Activated naive CD8-positive, alpha-beta T cell treated with anti-CD3 and anti-CD28 coated beads, Interleukin-2, amount 10 ng/mL, durations not matched to agents 7 days and 5 days (primary cell): ENCODE data around the gene PCED1B. TPM values are rescaled to one million over a fixed set of nuclear protein-coding genes. Genes with fewer than 3 reads are reported as not detected.
"Not testable (repeated sequence)": the region's sequence is repeated elsewhere in the genome, so short reads cannot be mapped to it uniquely, and the experiment has no call there.

Experiments used
- ATAC-seq: fragments of 150-1000 bp; cut with Tn5 transposase; one replicate; pipeline ENCODE4 v1.10.0; 2021; ENCODE audit warnings: low read depth, moderate library complexity
- POLR2A ChIA-PET: fragments of 350-600 bp; sonication (Branson Sonifier 250); formaldehyde crosslinking; loops from one replicate; lab custom pipeline; 2021; ENCODE audit warnings: antibody characterized with exemption; lab: Charles Lee
- DNase-seq: peaks from one replicate; pipeline ENCODE4 v3.0.0; 2021
- H3K27ac Mint-ChIP-seq: one replicate; pipeline ENCODE4 v1.8.0; 2022; ENCODE audit warnings: mild to moderate bottlenecking, mixed read lengths
- H3K27me3 Mint-ChIP-seq: one replicate; pipeline ENCODE4 v1.8.0; 2022; ENCODE audit warnings: mild to moderate bottlenecking, moderate library complexity, mixed read lengths
- H3K36me3 Mint-ChIP-seq: one replicate; pipeline ENCODE4 v1.8.0; 2021; ENCODE audit warnings: mild to moderate bottlenecking, mixed read lengths
- H3K4me1 Mint-ChIP-seq: one replicate; pipeline ENCODE4 v1.8.0; 2021; ENCODE audit warnings: mixed read lengths
- H3K4me3 Mint-ChIP-seq: one replicate; pipeline ENCODE4 v1.8.0; 2022; ENCODE audit warnings: mild to moderate bottlenecking, moderate library complexity, mixed read lengths
- H3K9me3 Mint-ChIP-seq: one replicate; pipeline ENCODE4 v1.8.0; 2021; ENCODE audit warnings: mixed read lengths
- total RNA-seq, 2 experiments: library from RNA; stranded (reverse); gene quantifications; one replicate each; pipeline ENCODE4 v1.2.3, GENCODE V29; 2021

Gene PCED1B
- total RNA-seq, 2 experiments from 2014 or later: 102 to 104 TPM

- DNase-seq (no peak), ATAC-seq (no peak)
- H3K27me3 Mint-ChIP-seq: no peaks in the 10 kb centered on the region
- no peaks in the 10 kb centered on the region for H3K4me1 Mint-ChIP-seq
- H3K9me3 Mint-ChIP-seq: peaks cover 18% of the 10 kb centered on the region
- H3K27ac Mint-ChIP-seq: no peak overlapping the region
- POLR2A ChIA-PET: no interaction called here
- H3K4me3 Mint-ChIP-seq: no peak overlapping the region
- peaks cover 12% of the 10 kb centered on the region for H3K36me3 Mint-ChIP-seq
Measured at GRCh38 chr12:47052274-47052673, 27.1 kb upstream of the PCED1B start.

- H3K9me3 Mint-ChIP-seq: peaks cover 16% of the 10 kb centered on the region
- peaks cover 14% of the 10 kb centered on the region for H3K36me3 Mint-ChIP-seq
- DNase-seq (no peak), ATAC-seq (no peak)
- POLR2A ChIA-PET: no interaction called here
- H3K4me1 Mint-ChIP-seq: no peaks in the 10 kb centered on the region
- H3K27me3 Mint-ChIP-seq: no peaks in the 10 kb centered on the region
- H3K4me3 Mint-ChIP-seq: no peak overlapping the region
- no peak overlapping the region for H3K27ac Mint-ChIP-seq
Measured at GRCh38 chr12:47053961-47054360, 25.5 kb upstream of the PCED1B start.

GRCh38 chr12:47054659-47055058 is 24.8 kb upstream of the PCED1B start:
- DNase-seq: no peak
- POLR2A ChIA-PET: no interaction called here
- H3K9me3 Mint-ChIP-seq: peaks cover 21% of the 10 kb centered on the region

GRCh38 chr12:47055856-47056255 is 23.6 kb upstream of the PCED1B start:
- H3K27me3 Mint-ChIP-seq, H3K4me3 Mint-ChIP-seq, H3K27ac Mint-ChIP-seq, POLR2A ChIA-PET, ATAC-seq, H3K4me1 Mint-ChIP-seq, DNase-seq: not testable (repeated sequence)
- H3K9me3 Mint-ChIP-seq: peaks cover 20% of the 10 kb centered on the region
- peaks cover 16% of the 10 kb centered on the region for H3K36me3 Mint-ChIP-seq

More at GRCh38 chr12:47054659-47055058, 24.8 kb upstream of the PCED1B start:
- H3K27me3 Mint-ChIP-seq: no peaks in the 10 kb centered on the region
- no peak overlapping the region for H3K27ac Mint-ChIP-seq
- no peak overlapping the region for H3K4me3 Mint-ChIP-seq
- no peaks in the 10 kb centered on the region for H3K4me1 Mint-ChIP-seq
- peaks cover 15% of the 10 kb centered on the region for H3K36me3 Mint-ChIP-seq
- no peak for ATAC-seq

GRCh38 chr12:47056944-47057343 is 22.5 kb upstream of the PCED1B start:
- H3K27ac Mint-ChIP-seq, DNase-seq, ATAC-seq, H3K27me3 Mint-ChIP-seq, H3K4me3 Mint-ChIP-seq, H3K4me1 Mint-ChIP-seq, POLR2A ChIA-PET: not testable (repeated sequence)
- Mint-ChIP-seq H3K9me3 (peaks cover 13% of the 10 kb centered on the region), H3K36me3 (peaks cover 13% of the 10 kb centered on the region)

GRCh38 chr12:47058640-47059039 is 20.8 kb upstream of the PCED1B start:
- DNase-seq, H3K27ac Mint-ChIP-seq, H3K27me3 Mint-ChIP-seq, POLR2A ChIA-PET, ATAC-seq, H3K4me3 Mint-ChIP-seq, H3K4me1 Mint-ChIP-seq: not testable (repeated sequence)
- Mint-ChIP-seq H3K36me3 (peaks cover 12% of the 10 kb centered on the region), H3K9me3 (peaks cover 12% of the 10 kb centered on the region)

GRCh38 chr12:47065546-47065945 is 13.9 kb upstream of the PCED1B start:
- Mint-ChIP-seq H3K27me3 (no peaks in the 10 kb centered on the region), H3K36me3 (no peaks in the 10 kb centered on the region), H3K4me3 (no peak overlapping the region), H3K4me1 (peaks cover 2% of the 10 kb centered on the region), H3K9me3 (no peaks in the 10 kb centered on the region), H3K27ac (no peak overlapping the region)
- no peak for DNase-seq
- POLR2A ChIA-PET: no interaction called here
- no peak for ATAC-seq

GRCh38 chr12:47066278-47067025 is 13.0 kb upstream of the PCED1B start:
- ATAC-seq (no peak), DNase-seq (no peak)
- POLR2A ChIA-PET: no interaction called here
- Mint-ChIP-seq H3K4me3 (no peak overlapping the region), H3K4me1 (peaks cover 4% of the 10 kb centered on the region), H3K27ac (no peak overlapping the region), H3K27me3 (no peaks in the 10 kb centered on the region), H3K36me3 (no peaks in the 10 kb centered on the region), H3K9me3 (no peaks in the 10 kb centered on the region)

GRCh38 chr12:47067176-47067575 is 12.2 kb upstream of the PCED1B start:
- Mint-ChIP-seq H3K9me3 (no peaks in the 10 kb centered on the region), H3K27me3 (no peaks in the 10 kb centered on the region), H3K36me3 (no peaks in the 10 kb centered on the region), H3K4me3 (no peak overlapping the region), H3K4me1 (peaks cover 4% of the 10 kb centered on the region), H3K27ac (no peak overlapping the region)
- POLR2A ChIA-PET: interaction anchor here (0.6 kb wide), 1 partner anchor 1017 kb away, joined by 4 read pairs; no protein-coding TSS in a partner anchor
- DNase-seq: no peak
- no peak for ATAC-seq

- no peaks in the 10 kb centered on the region for H3K36me3 Mint-ChIP-seq
Measured at GRCh38 chr12:47067771-47068431, 11.5 kb upstream of the PCED1B start.

GRCh38 chr12:47068539-47068938 is 10.9 kb upstream of the PCED1B start:
- no peak overlapping the region for H3K27ac Mint-ChIP-seq
- no peaks in the 10 kb centered on the region for H3K9me3 Mint-ChIP-seq

More at GRCh38 chr12:47067771-47068431, 11.5 kb upstream of the PCED1B start:
- Mint-ChIP-seq H3K4me3 (no peak overlapping the region), H3K4me1 (peaks cover 4% of the 10 kb centered on the region), H3K27me3 (no peaks in the 10 kb centered on the region), H3K9me3 (no peaks in the 10 kb centered on the region), H3K27ac (no peak overlapping the region)
- POLR2A ChIA-PET: interaction anchor here (0.6 kb wide), 1 partner anchor 1017 kb away, joined by 4 read pairs; no protein-coding TSS in a partner anchor
- ATAC-seq (no peak), DNase-seq (no peak)

GRCh38 chr12:47070310-47070709 is 9.1 kb upstream of the PCED1B start:
- H3K27ac Mint-ChIP-seq: no peak overlapping the region
- H3K4me1 Mint-ChIP-seq: peaks cover 4% of the 10 kb centered on the region
- POLR2A ChIA-PET: interaction anchor here (1.6 to 2.3 kb wide), 2 partner anchors 9 to 124 kb away, joined by 4 to 10 read pairs; partner anchors contain the start of genes AMIGO2 and PCED1B
- H3K36me3 Mint-ChIP-seq: no peaks in the 10 kb centered on the region
- DNase-seq (no peak), ATAC-seq (no peak)
- no peaks in the 10 kb centered on the region for H3K9me3 Mint-ChIP-seq
- H3K27me3 Mint-ChIP-seq: no peaks in the 10 kb centered on the region
- H3K4me3 Mint-ChIP-seq: no peak overlapping the region

More at GRCh38 chr12:47068539-47068938, 10.9 kb upstream of the PCED1B start:
- Mint-ChIP-seq H3K4me3 (no peak overlapping the region), H3K36me3 (no peaks in the 10 kb centered on the region), H3K4me1 (peaks cover 4% of the 10 kb centered on the region), H3K27me3 (no peaks in the 10 kb centered on the region)
- POLR2A ChIA-PET: no interaction called here
- DNase-seq: no peak
- ATAC-seq: no peak

GRCh38 chr12:47071241-47071852 is 8.1 kb upstream of the PCED1B start:
- DNase-seq: no peak
- Mint-ChIP-seq H3K27ac (no peak overlapping the region), H3K4me1 (peaks cover 7% of the 10 kb centered on the region), H3K9me3 (no peaks in the 10 kb centered on the region), H3K36me3 (no peaks in the 10 kb centered on the region), H3K4me3 (no peak overlapping the region), H3K27me3 (no peaks in the 10 kb centered on the region)
- ATAC-seq: no peak
- POLR2A ChIA-PET: interaction anchor here (1.6 to 2.3 kb wide), 2 partner anchors 8 to 123 kb away, joined by 4 to 10 read pairs; partner anchors contain the start of genes AMIGO2 and PCED1B
